Smooth muscle cell (in vitro differentiated cells): ENCODE measurements around the gene ACKR3. TPM values are rescaled to one million over a fixed set of nuclear protein-coding genes. Genes with fewer than 3 reads are reported as not detected.

Source experiments
- DNase-seq: peaks from one replicate; lab custom pipeline; 2025; ENCODE audit not compliant: unreplicated experiment; lab: John Stamatoyannopoulos, UW
- H2AFZ ChIP-seq: fragments of 200-600 bp; sonication (generic); 2 replicates; pipeline ENCODE4 v1.6.0; 2016; ENCODE audit warnings: antibody characterized with exemption, low read depth, mild to moderate bottlenecking
- H3F3A ChIP-seq: fragments of 200-600 bp; sonication (generic); 2 replicates; pipeline ENCODE4 v1.6.0; 2017; ENCODE audit warnings: antibody characterized with exemption, low read depth
- H3K27ac ChIP-seq: fragments of 200-600 bp; sonication (generic); 2 replicates; pipeline ENCODE4 v1.5.1; 2016; ENCODE audit warnings: low read depth, mild to moderate bottlenecking
- H3K27me3 ChIP-seq: fragments of 200-600 bp; sonication (generic); 2 replicates; pipeline ENCODE4 v1.6.1; 2016; ENCODE audit warnings: low read depth, mild to moderate bottlenecking
- H3K36me3 ChIP-seq: fragments of 200-600 bp; sonication (generic); 2 replicates; pipeline ENCODE4 v1.5.1; 2016; ENCODE audit warnings: low read depth
- H3K4me1 ChIP-seq: fragments of 200-600 bp; sonication (generic); 2 replicates; pipeline ENCODE4 v1.5.1; 2016; ENCODE audit warnings: low read depth
- H3K4me2 ChIP-seq: fragments of 200-600 bp; sonication (generic); 2 replicates; pipeline ENCODE4 v1.6.0; 2016; ENCODE audit warnings: mild to moderate bottlenecking
- H3K4me3 ChIP-seq: fragments of 200-600 bp; sonication (generic); 2 replicates; pipeline ENCODE4 v1.5.1; 2016; ENCODE audit warnings: mild to moderate bottlenecking
- H3K79me2 ChIP-seq: fragments of 200-600 bp; sonication (generic); 2 replicates; pipeline ENCODE4 v1.6.0; 2016; ENCODE audit warnings: low read depth, mild to moderate bottlenecking
- H3K9ac ChIP-seq: fragments of 200-600 bp; sonication (generic); 2 replicates; pipeline ENCODE4 v1.6.0; 2016; ENCODE audit warnings: low read depth
- H3K9me3 ChIP-seq: fragments of 200-600 bp; sonication (generic); replicated peaks from 2 replicates; pipeline ENCODE4 v1.5.1; 2016; ENCODE audit warnings: low read depth
- H4K20me1 ChIP-seq: fragments of 200-600 bp; sonication (generic); 2 replicates; pipeline ENCODE4 v1.6.0; 2016; ENCODE audit warnings: low read depth
- CTCF ChIP-seq: fragments of 200-600 bp; sonication (generic); IDR thresholded peaks from 2 replicates; pipeline ENCODE4 v1.5.1; 2017; ENCODE audit warnings: borderline replicate concordance, mild to moderate bottlenecking, antibody characterized with exemption; ENCODE audit not compliant: insufficient read depth, poor library complexity, severe bottlenecking
- WGBS: methylation state at CpG from one replicate; pipeline ENCODE4 v1.1.7; 2016; ENCODE audit warnings: low lambda C conversion rate; 5-methylcytosine and 5-hydroxymethylcytosine counted together
- polyA plus RNA-seq: library from polyadenylated mRNA; unstranded; fragments of >200 nt; fragmentation: Nextera tagmentation; extraction: Ambion mirVana; gene quantifications from 2 replicates; pipeline ENCODE4 v1.2.1, GENCODE V29; 2016
- total RNA-seq: library from RNA; depleted of rRNA; stranded (reverse); fragments of >200 nt; gene quantifications from 2 replicates; pipeline ENCODE4 v1.2.3, GENCODE V29; 2014

ACKR3 gene
- total and polyA plus RNA-seq, 2 experiments from 2014 or later = 44.6 to 72.5 TPM

- Histone ChIP-seq H3K4me1 (peaks cover 11% of the 10 kb centered on the region), H3K4me2 (no peak overlapping the region), H3F3A (peaks cover 8% of the 10 kb centered on the region), H3K9ac (no peak overlapping the region), H3K4me3 (no peak overlapping the region), H3K27ac (no peak overlapping the region), H3K79me2 (no peaks in the 10 kb centered on the region), H3K9me3 (no peaks in the 10 kb centered on the region), H3K27me3 (no peaks in the 10 kb centered on the region), H3K36me3 (no peaks in the 10 kb centered on the region), H4K20me1 (no peaks in the 10 kb centered on the region), H2AFZ (no peak overlapping the region)
- TF ChIP-seq CTCF = no peak
- WGBS = 96% methylated on average over 4 of the region's 4 CpGs
- no peak for DNase-seq
Observed at GRCh38 chr2:236563953-236564352, 5.7 kb upstream of the ACKR3 start.

- H3K9me3 ChIP-seq = no peaks in the 10 kb centered on the region
- no peak for TF ChIP-seq CTCF
- no peak overlapping the region for H2AFZ ChIP-seq
- peaks cover 5% of the 10 kb centered on the region for H3K79me2 ChIP-seq
- no peak overlapping the region for H3K27ac ChIP-seq
- H3K9ac ChIP-seq = no peak overlapping the region
- H3K27me3 ChIP-seq = no peaks in the 10 kb centered on the region
- H3K36me3 ChIP-seq = no peaks in the 10 kb centered on the region
- peaks cover 20% of the 10 kb centered on the region for H3K4me1 ChIP-seq
- no peak overlapping the region for H3K4me3 ChIP-seq
- H3F3A ChIP-seq = peaks cover 8% of the 10 kb centered on the region
- H3K4me2 ChIP-seq = no peak overlapping the region
- 71% methylated on average over 3 of the region's 3 CpGs for WGBS
- H4K20me1 ChIP-seq = no peaks in the 10 kb centered on the region
- no peak for DNase-seq
Observed at GRCh38 chr2:236565212-236565611, 4.4 kb upstream of the ACKR3 start.

GRCh38 chr2:236565879-236566402 lies 3.7 kb upstream of the ACKR3 start:
- Histone ChIP-seq H3K27me3 (no peaks in the 10 kb centered on the region), H3F3A (peaks cover 8% of the 10 kb centered on the region), H4K20me1 (no peaks in the 10 kb centered on the region), H2AFZ (no peak overlapping the region), H3K4me3 (no peak overlapping the region), H3K27ac (no peak overlapping the region), H3K4me2 (no peak overlapping the region), H3K9me3 (no peaks in the 10 kb centered on the region), H3K79me2 (peaks cover 12% of the 10 kb centered on the region), H3K4me1 (peaks cover 28% of the 10 kb centered on the region), H3K36me3 (no peaks in the 10 kb centered on the region), H3K9ac (no peak overlapping the region)
- no peak for TF ChIP-seq CTCF
- no peak for DNase-seq
- WGBS = 90% methylated on average over 17 of the region's 17 CpGs

- Histone ChIP-seq H3K9ac (no peak overlapping the region), H3K27me3 (no peaks in the 10 kb centered on the region), H2AFZ (no peak overlapping the region), H3K4me2 (no peak overlapping the region), H3K79me2 (peaks cover 19% of the 10 kb centered on the region), H3F3A (peaks cover 10% of the 10 kb centered on the region), H4K20me1 (no peaks in the 10 kb centered on the region), H3K9me3 (no peaks in the 10 kb centered on the region), H3K4me1 (peaks cover 34% of the 10 kb centered on the region), H3K27ac (no peak overlapping the region), H3K4me3 (no peak overlapping the region), H3K36me3 (no peaks in the 10 kb centered on the region)
- no peak for TF ChIP-seq CTCF
- 77% methylated on average over 6 of the region's 6 CpGs for WGBS
- DNase-seq = no peak
Observed at GRCh38 chr2:236566596-236566995, 3.0 kb upstream of the ACKR3 start.
